Osteoblast (primary cell): ENCODE results near the gene UBE3D. TPM values are rescaled to one million over a fixed set of nuclear protein-coding genes. Genes with fewer than 3 reads are reported as not detected.
A peak's percentile ranks its signal among the peaks of the same experiment; 100 is the strongest.

ENCODE experiments used
- DNase-seq: peaks from one replicate; pipeline ENCODE4 v3.0.0; 2011; ENCODE audit warnings: low spot score, mixed read lengths; ENCODE audit not compliant: insufficient read length; ENCODE audit errors: missing footprints
- H2AFZ ChIP-seq: 2 replicates; pipeline ENCODE4 v1.6.0; 2011; ENCODE audit warnings: mild to moderate bottlenecking, low read length
- H3K27ac ChIP-seq: 2 replicates; pipeline ENCODE4 v1.5.1; 2011; ENCODE audit warnings: mild to moderate bottlenecking, low read depth, low read length, moderate library complexity
- H3K27me3 ChIP-seq: 2 replicates; pipeline ENCODE4 v1.6.0; 2012; ENCODE audit warnings: mild to moderate bottlenecking, control low read depth, inconsistent platforms, low read length, moderate library complexity; ENCODE audit not compliant: insufficient read depth
- H3K36me3 ChIP-seq: 2 replicates; pipeline ENCODE4 v1.5.1; 2011; ENCODE audit warnings: mild to moderate bottlenecking, low read length, control low read depth, moderate library complexity; ENCODE audit not compliant: insufficient read depth
- H3K4me1 ChIP-seq: 2 replicates; pipeline ENCODE4 v1.5.1; 2011; ENCODE audit warnings: mild to moderate bottlenecking, low read length, control low read depth, moderate library complexity; ENCODE audit not compliant: insufficient read depth
- H3K4me2 ChIP-seq: 2 replicates; pipeline ENCODE4 v1.6.0; 2011; ENCODE audit warnings: mild to moderate bottlenecking, low read length; ENCODE audit not compliant: insufficient read depth
- H3K4me3 ChIP-seq: fragments of 200-600 bp; sonication (generic); 3 replicates; pipeline ENCODE4 v1.5.1; 2012; ENCODE audit warnings: mild to moderate bottlenecking, low read length, inconsistent platforms; ENCODE audit not compliant: insufficient read depth
- H3K79me2 ChIP-seq: 2 replicates; pipeline ENCODE4 v1.6.0; 2012; ENCODE audit warnings: mild to moderate bottlenecking, low read length, control low read depth, inconsistent platforms; ENCODE audit not compliant: insufficient read depth
- H3K9me3 ChIP-seq: 2 replicates; pipeline ENCODE4 v1.5.1; 2011; ENCODE audit warnings: low read depth, low read length, control low read depth
- H4K20me1 ChIP-seq: 2 replicates; pipeline ENCODE4 v1.6.0; 2012; ENCODE audit warnings: mild to moderate bottlenecking, low read length, control low read depth; ENCODE audit not compliant: insufficient read depth
- CTCF ChIP-seq: IDR thresholded peaks from 2 replicates; pipeline ENCODE4 v1.5.1; 2011; ENCODE audit warnings: mild to moderate bottlenecking, low read depth, low read length, moderate library complexity; ENCODE audit errors: extremely low read depth
- total RNA-seq: library from RNA; depleted of rRNA; stranded (reverse); fragments of >200 nt; gene quantifications from 2 replicates; pipeline ENCODE4 v1.2.3, GENCODE V29; 2012

UBE3D gene
- total RNA-seq, 1 donor = 8.3 TPM

- Histone ChIP-seq H3K27ac (no peak overlapping the region), H3K4me3 (no peak overlapping the region), H3K4me2 (no peak overlapping the region), H3K4me1 (no peaks in the 10 kb centered on the region), H3K9me3 (no peaks in the 10 kb centered on the region), H4K20me1 (no peaks in the 10 kb centered on the region), H3K36me3 (no peaks in the 10 kb centered on the region), H2AFZ (no peak overlapping the region), H3K27me3 (no peaks in the 10 kb centered on the region), H3K79me2 (no peaks in the 10 kb centered on the region)
- peak; percentile 5 for DNase-seq
- no peak for TF ChIP-seq CTCF
Observed at GRCh38 chr6:83047065-83047754, 18.4 kb downstream of the UBE3D start.

- Histone ChIP-seq H3K4me2 (no peak overlapping the region), H3K4me1 (no peaks in the 10 kb centered on the region), H3K36me3 (no peaks in the 10 kb centered on the region), H3K27ac (no peak overlapping the region), H3K79me2 (no peaks in the 10 kb centered on the region), H4K20me1 (no peaks in the 10 kb centered on the region), H2AFZ (no peak overlapping the region), H3K9me3 (no peaks in the 10 kb centered on the region), H3K27me3 (no peaks in the 10 kb centered on the region), H3K4me3 (no peak overlapping the region)
- no peak for DNase-seq
- TF ChIP-seq CTCF = no peak
Observed at GRCh38 chr6:83044091-83044768, 21.4 kb downstream of the UBE3D start.

GRCh38 chr6:83042467-83043053, 23.1 kb downstream of the UBE3D start:
- Histone ChIP-seq H3K9me3 (no peaks in the 10 kb centered on the region), H3K4me1 (no peaks in the 10 kb centered on the region), H3K4me3 (no peak overlapping the region), H3K27me3 (no peaks in the 10 kb centered on the region), H3K4me2 (no peak overlapping the region), H2AFZ (no peak overlapping the region), H3K27ac (no peak overlapping the region), H3K36me3 (no peaks in the 10 kb centered on the region), H4K20me1 (no peaks in the 10 kb centered on the region), H3K79me2 (no peaks in the 10 kb centered on the region)
- TF ChIP-seq CTCF = no peak
- no peak for DNase-seq

- no peaks in the 10 kb centered on the region for H3K36me3 ChIP-seq
- DNase-seq = no peak
- TF ChIP-seq CTCF = no peak
- H3K27me3 ChIP-seq = no peaks in the 10 kb centered on the region
- no peak overlapping the region for H2AFZ ChIP-seq
- H3K4me3 ChIP-seq = no peak overlapping the region
- H3K4me2 ChIP-seq = no peak overlapping the region
- no peaks in the 10 kb centered on the region for H4K20me1 ChIP-seq
- no peaks in the 10 kb centered on the region for H3K4me1 ChIP-seq
- H3K27ac ChIP-seq = no peak overlapping the region
- no peaks in the 10 kb centered on the region for H3K9me3 ChIP-seq
- no peaks in the 10 kb centered on the region for H3K79me2 ChIP-seq
Observed at GRCh38 chr6:83038246-83038645, 27.4 kb downstream of the UBE3D start.
